GM18870 (cell line): ENCODE data around the gene CCZ1B.
"Not testable (repeated sequence)": the region's sequence is repeated elsewhere in the genome, so short reads cannot be mapped to it uniquely, and the experiment has no call there.

Experiments
- ATAC-seq: cut with Tn5 transposase; IDR thresholded peaks from one replicate; pipeline ENCODE4 v1.9.1; 2021; ENCODE audit warnings: moderate library complexity; ENCODE audit not compliant: unreplicated experiment

The CCZ1B gene

GRCh38 chr7:6749335-6749734 is 76.7 kb downstream of the CCZ1B start:
- not testable (repeated sequence) for ATAC-seq
